Measurements from ENCODE around the gene DNAH2.
A peak's percentile ranks its signal among the peaks of the same experiment; 100 is the strongest.

DNAH2 gene

DNA sequence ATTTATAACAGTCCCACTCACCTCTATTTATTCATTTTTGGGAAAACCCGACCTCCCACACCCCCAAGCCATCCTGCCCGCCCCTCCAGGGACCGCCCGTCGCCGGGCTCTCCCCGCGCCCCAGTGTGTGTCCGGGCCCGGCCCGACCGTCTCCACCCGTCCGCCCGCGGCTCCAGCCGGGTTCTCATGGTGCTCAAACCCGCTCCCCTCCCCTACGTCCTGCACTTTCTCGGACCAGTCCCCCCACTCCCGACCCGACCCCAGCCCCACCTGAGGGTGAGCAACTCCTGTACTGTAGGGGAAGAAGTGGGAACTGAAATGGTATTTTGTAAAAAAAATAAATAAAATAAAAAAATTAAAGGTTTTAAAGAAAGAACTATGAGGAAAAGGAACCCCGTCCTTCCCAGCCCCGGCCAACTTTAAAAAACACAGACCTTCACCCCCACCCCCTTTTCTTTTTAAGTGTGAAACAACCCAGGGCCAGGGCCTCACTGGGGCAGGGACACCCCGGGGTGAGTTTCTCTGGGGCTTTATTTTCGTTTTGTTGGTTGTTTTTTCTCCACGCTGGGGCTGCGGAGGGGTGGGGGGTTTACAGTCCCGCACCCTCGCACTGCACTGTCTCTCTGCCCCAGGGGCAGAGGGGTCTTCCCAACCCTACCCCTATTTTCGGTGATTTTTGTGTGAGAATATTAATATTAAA is 136.7 kb downstream of the DNAH2 start:
- no peak overlapping the region for H3K27ac ChIP-seq
- no peaks in the 10 kb centered on the region for H3K27me3 ChIP-seq (replicated peaks)
- H3K4me3 ChIP-seq (ENCODE audit: low read depth, low read length), result no peak overlapping the region
- DNase-seq, result no peak
- in situ Hi-C loops (cut with HindIII; ENCODE audit: low pct_ligation_motif_present, low sequenced_read_pairs), result no loop called here
- H3K36me3 ChIP-seq (replicated peaks), result peaks cover 39% of the 10 kb centered on the region
- TF ChIP-seq, protein P1, sequence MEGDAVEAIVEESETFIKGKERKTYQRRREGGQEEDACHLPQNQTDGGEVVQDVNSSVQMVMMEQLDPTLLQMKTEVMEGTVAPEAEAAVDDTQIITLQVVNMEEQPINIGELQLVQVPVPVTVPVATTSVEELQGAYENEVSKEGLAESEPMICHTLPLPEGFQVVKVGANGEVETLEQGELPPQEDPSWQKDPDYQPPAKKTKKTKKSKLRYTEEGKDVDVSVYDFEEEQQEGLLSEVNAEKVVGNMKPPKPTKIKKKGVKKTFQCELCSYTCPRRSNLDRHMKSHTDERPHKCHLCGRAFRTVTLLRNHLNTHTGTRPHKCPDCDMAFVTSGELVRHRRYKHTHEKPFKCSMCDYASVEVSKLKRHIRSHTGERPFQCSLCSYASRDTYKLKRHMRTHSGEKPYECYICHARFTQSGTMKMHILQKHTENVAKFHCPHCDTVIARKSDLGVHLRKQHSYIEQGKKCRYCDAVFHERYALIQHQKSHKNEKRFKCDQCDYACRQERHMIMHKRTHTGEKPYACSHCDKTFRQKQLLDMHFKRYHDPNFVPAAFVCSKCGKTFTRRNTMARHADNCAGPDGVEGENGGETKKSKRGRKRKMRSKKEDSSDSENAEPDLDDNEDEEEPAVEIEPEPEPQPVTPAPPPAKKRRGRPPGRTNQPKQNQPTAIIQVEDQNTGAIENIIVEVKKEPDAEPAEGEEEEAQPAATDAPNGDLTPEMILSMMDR (IDR thresholded peaks at IDR 0.05; ENCODE audit: low read depth, low read length, missing control alignments), result no peak

DNA sequence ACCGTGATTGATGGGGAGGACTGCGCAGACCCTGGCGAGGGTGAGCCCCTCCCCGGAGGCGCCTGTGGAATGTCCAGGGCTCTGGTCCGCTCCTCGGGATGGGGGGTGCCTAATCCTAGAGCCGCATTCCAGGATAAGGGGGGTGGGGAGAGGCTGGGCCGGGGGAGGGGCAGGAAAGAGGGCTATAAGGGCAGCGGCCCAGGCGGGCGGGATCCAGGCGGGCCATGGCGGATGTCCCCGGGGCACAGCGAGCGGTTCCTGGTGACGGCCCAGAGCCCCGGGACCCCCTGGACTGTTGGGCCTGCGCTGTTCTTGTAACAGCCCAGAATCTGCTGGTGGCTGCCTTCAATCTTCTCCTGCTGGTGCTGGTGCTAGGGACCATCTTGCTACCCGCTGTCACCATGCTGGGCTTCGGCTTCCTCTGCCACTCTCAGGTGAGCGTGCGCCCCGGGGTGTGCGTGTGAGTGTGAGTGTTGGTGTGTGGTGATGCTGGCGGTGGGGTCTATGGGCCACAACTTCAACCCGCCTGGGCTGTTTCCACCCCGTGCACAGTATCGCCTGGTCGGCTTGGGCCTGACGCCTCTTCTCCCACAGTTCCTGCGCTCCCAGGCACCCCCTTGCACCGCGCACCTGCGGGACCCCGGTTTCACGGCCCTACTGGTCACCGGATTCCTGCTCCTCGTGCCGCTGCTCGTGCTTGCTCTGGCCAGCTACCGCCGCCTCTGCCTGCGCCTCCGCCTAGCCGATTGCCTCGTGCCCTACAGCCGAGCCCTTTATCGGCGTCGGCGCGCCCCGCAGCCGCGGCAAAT is 137.5 kb downstream of the DNAH2 start, which contains the start of gene TMEM88:
TSS of gene TMEM88 (plus strand) at position 216 of the 809 bp plus-strand sequence. CDS start at position 225, 9 bp downstream.
- H3K27me3 ChIP-seq (replicated peaks), result no peaks in the 10 kb centered on the region
- peaks cover 31% of the 10 kb centered on the region for H3K36me3 ChIP-seq (replicated peaks)
- TF ChIP-seq, protein P1 (IDR thresholded peaks at IDR 0.05; ENCODE audit: low read depth, low read length, missing control alignments), result no peak
- in situ Hi-C loops (cut with HindIII; ENCODE audit: low pct_ligation_motif_present, low sequenced_read_pairs), result no loop called here
- no peak for DNase-seq
- peak within 1 kb of the TSS; percentile 1 for H3K27ac ChIP-seq
- H3K4me3 ChIP-seq (ENCODE audit: low read depth, low read length), result peak within 1 kb of the TSS; percentile 70

DNA sequence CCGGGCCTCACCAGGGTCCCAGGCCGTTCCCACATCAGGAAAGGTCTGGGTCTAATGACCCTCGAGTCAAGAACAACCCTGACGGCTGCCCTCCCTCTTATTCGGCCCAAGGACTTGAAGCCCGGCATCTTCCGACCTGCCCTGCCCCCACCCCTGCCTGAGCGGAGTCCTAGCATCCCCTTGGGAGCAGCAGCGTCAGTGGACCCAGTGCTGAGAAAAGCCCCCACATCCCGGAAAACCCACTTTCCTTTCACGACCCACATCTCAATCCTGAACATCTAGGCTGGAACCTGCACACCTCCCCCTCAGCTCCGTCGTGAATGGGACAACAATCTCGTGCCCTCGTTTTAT is 138.1 kb downstream of the DNAH2 start:
- TF ChIP-seq, protein P1 (IDR thresholded peaks at IDR 0.05; ENCODE audit: low read depth, low read length, missing control alignments), result no peak
- in situ Hi-C loops (cut with HindIII; ENCODE audit: low pct_ligation_motif_present, low sequenced_read_pairs), result no loop called here
- no peak for DNase-seq
- peaks cover 25% of the 10 kb centered on the region for H3K36me3 ChIP-seq (replicated peaks)
- peak overlapping the region; percentile 1 for H3K27ac ChIP-seq
- peak overlapping the region; percentile 70 for H3K4me3 ChIP-seq (ENCODE audit: low read depth, low read length)
- H3K27me3 ChIP-seq (replicated peaks), result no peaks in the 10 kb centered on the region

DNA sequence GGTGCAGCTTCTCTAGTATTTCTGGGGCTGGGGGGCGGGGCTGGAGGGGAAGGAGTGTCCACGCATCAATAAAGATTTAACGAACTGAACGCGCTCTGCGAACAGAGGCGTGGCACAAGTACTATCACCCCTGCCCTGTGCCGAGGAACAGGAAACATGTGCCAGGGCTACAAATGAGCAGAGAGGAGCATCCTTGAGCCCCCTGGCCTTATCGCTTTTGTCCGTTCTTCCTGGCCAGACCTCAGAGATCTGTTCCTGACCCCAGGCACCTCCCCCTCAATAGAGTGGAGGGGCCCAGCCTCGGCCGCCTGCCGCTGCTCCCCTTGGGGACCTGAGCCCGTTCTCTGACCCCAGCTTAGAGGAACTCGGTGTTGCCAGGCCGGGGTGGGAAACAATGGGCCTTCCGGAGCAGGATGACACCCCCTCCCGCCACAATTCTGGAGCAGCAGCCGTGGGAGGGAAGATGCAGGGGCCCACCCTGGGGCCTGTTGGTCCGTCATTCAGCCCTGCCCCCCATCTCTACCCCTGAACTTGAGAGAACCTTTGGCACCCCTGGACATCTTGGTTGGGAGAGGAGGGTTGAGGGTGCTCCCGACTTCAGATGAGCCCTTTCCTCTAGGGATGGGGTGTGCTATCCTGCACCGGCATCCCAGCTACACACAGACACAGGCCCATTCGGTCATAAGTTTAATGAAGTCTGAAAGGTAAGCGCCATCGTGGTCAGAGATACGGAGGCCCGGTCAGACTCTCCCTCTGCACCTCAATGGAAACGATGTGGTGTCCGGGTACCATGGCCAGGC is 138.7 kb downstream of the DNAH2 start:
- H3K36me3 ChIP-seq (replicated peaks), result peaks cover 19% of the 10 kb centered on the region
- TF ChIP-seq, protein P1 (IDR thresholded peaks at IDR 0.05; ENCODE audit: low read depth, low read length, missing control alignments), result no peak
- in situ Hi-C loops (cut with HindIII; ENCODE audit: low pct_ligation_motif_present, low sequenced_read_pairs), result no loop called here
- peak overlapping the region; percentile 92 for H3K27ac ChIP-seq
- peak overlapping the region; percentile 70 for H3K4me3 ChIP-seq (ENCODE audit: low read depth, low read length)
- DNase-seq, result no peak
- no peaks in the 10 kb centered on the region for H3K27me3 ChIP-seq (replicated peaks)

DNA sequence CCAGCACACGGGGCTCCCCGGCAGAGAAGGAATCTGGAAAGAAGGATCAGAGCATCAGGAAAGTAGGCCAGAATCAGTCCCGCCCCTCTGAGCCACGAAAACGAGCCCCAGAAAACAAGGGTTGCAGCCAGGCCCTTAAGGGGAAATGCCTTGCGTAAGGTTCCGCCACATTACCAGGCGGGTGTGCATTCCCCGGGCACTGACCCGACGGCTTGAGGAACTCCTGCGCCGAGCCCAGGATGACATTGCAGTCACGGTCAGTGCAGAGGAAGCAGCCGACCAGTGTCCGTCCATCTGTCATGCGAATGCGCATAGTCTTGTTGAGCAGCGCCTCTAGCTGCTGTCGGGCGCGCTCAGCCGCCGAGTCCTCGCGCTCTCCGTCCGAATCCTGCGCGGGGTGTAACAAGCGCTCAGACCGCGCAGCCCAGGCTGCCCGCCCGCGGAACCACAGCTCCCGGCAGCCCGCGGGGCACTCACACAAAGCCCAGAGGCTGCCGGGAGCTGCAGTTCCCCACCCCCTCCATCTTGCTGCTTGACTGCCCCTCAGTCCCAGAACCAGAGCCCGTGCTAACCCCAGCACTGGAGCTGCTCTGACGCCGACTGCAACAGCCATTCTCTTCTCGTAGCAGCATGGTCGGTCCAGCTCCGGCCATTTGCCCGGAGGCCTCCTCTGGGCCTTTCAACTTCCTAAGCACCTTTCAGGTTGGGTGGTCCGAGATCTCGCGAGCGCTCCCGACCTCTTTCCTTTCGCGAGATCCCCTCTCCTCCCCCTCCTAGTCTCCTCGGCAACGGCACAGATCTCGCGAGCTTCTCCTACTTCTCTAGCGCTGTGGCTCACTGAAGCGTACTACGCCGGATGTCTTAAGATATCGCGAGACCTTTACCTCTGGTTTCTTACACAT is 139.5 kb downstream of the DNAH2 start, which contains the start of gene NAA38:
TSS of gene NAA38 (minus strand) at position 749 of the 902 bp plus-strand sequence. CDS start at position 653, 96 bp downstream.
- Histone ChIP-seq H3K36me3 (replicated peaks) (peaks cover 13% of the 10 kb centered on the region), H3K4me3 (ENCODE audit: low read depth, low read length) (peak within 1 kb of the TSS; percentile 70), H3K27me3 (replicated peaks) (no peaks in the 10 kb centered on the region), H3K27ac (peak within 1 kb of the TSS; percentile 92)
- TF ChIP-seq, protein P1 (IDR thresholded peaks at IDR 0.05; ENCODE audit: low read depth, low read length, missing control alignments), result peak; percentile 64
- in situ Hi-C loops (cut with HindIII; ENCODE audit: low pct_ligation_motif_present, low sequenced_read_pairs), result no loop called here
- peak; percentile 99 for DNase-seq

Measured in brain microvascular endothelial cell (primary cell).